Left lobe of liver (tissue), 1 donor: ENCODE data around the gene HKDC1. TPM values are rescaled to one million over a fixed set of nuclear protein-coding genes. Genes with fewer than 3 reads are reported as not detected.

Source experiments
- total RNA-seq: library from RNA; stranded (reverse); gene quantifications from one replicate; pipeline ENCODE4 v1.2.1, GENCODE V29; 2021
- donor health status: DM: no; HTN: yes; CAD: no.

Gene HKDC1
- total RNA-seq, 1 donor from 2014 or later, result 0.65 TPM

Other genes starting within 250 kb of the HKDC1 start
- gene KIFBP, start 231.5 kb upstream of the HKDC1 start, total RNA-seq, result 8.2 TPM
- 29.1 TPM for gene SRGN, start 132.2 kb upstream of the HKDC1 start, total RNA-seq
- gene VPS26A, start 96.2 kb upstream of the HKDC1 start, total RNA-seq, result 15.1 TPM
- gene SUPV3L1, start 40.1 kb upstream of the HKDC1 start, total RNA-seq, result 15.7 TPM
- 6.8 TPM for gene HK1, start 58.2 kb downstream of the HKDC1 start, total RNA-seq
- not detected for gene TACR2, start 196.6 kb downstream of the HKDC1 start, total RNA-seq
- 3.8 TPM for gene TSPAN15, start 231.1 kb downstream of the HKDC1 start, total RNA-seq